Chondrocyte (in vitro differentiated cells): ENCODE data around the gene L3MBTL4. TPM values are rescaled to one million over a fixed set of nuclear protein-coding genes. Genes with fewer than 3 reads are reported as not detected.
A peak's percentile ranks its signal among the peaks of the same experiment; 100 is the strongest.

Experiments
- DNase-seq: peaks from one replicate; pipeline ENCODE4 v3.0.0; 2021; ENCODE audit warnings: mixed read lengths, low spot score
- H3K27ac Mint-ChIP-seq: one replicate; pipeline ENCODE4 v1.8.0; 2021; ENCODE audit warnings: mild to moderate bottlenecking, moderate library complexity, mixed read lengths; ENCODE audit not compliant: unreplicated experiment
- H3K27me3 Mint-ChIP-seq: 2 replicates; pipeline ENCODE4 v1.8.0; 2021; ENCODE audit warnings: low read depth, mixed read lengths
- H3K36me3 Mint-ChIP-seq: 2 replicates; pipeline ENCODE4 v1.8.0; 2021; ENCODE audit warnings: low read depth, mixed read lengths
- H3K4me1 Mint-ChIP-seq: 2 replicates; pipeline ENCODE4 v1.8.0; 2021; ENCODE audit warnings: low read depth, mild to moderate bottlenecking, mixed read lengths
- H3K4me3 Mint-ChIP-seq: one replicate; pipeline ENCODE4 v1.8.0; 2021; ENCODE audit warnings: mild to moderate bottlenecking, moderate library complexity, mixed read lengths; ENCODE audit not compliant: unreplicated experiment
- H3K9me3 Mint-ChIP-seq: 2 replicates; pipeline ENCODE4 v1.8.0; 2021; ENCODE audit warnings: low read depth, mixed read lengths
- microRNA-seq: library from miRNA; unstranded; fragments of <30 nt; microRNA quantifications from one replicate; pipeline ENCODE4 v1.2.0, GENCODE V29; 2020; ENCODE audit warnings: borderline number of aligned reads
- total RNA-seq: library from RNA; stranded (reverse); gene quantifications from 3 replicates; pipeline ENCODE4 v1.2.1, GENCODE V29; 2021
- TF ChIP-seq, protein P1 (sequence below): fragments of 200-600 bp; sonication (generic); IDR thresholded peaks from 2 replicates; pipeline ENCODE4 v1.5.0; 2021; ENCODE audit warnings: antibody characterized with exemption, mild to moderate bottlenecking, moderate library complexity

Gene L3MBTL4
- total RNA-seq, 1 donor from 2014 or later, result 1.0 TPM

DNA sequence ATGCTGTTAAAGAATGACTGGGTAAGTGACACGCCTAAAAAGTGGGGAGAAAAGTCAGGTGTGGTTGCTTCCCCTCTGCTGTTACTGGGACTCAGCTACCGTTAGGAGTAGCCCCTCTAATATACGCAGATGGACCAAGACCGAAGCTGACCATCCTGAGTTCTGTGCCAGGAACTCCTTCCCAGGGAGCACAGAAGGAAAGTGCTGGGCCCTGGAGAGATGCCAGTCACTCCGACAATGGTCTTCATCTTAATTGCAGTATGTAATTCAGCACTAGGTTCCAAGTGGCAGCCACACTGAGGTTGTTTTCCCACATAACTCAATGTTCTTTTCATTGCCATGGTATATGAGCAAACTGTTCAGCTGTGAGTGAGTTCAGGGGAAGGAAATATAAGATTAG lies 499.8 kb downstream of the L3MBTL4 start:
- no peak overlapping the region for H3K4me3 Mint-ChIP-seq
- DNase-seq, result no peak
- H3K27ac Mint-ChIP-seq, result no peak overlapping the region
- H3K9me3 Mint-ChIP-seq, result no peaks in the 10 kb centered on the region
- peaks cover 2% of the 10 kb centered on the region for H3K4me1 Mint-ChIP-seq
- H3K36me3 Mint-ChIP-seq, result peaks cover under 1% of the 10 kb centered on the region
- no peaks in the 10 kb centered on the region for H3K27me3 Mint-ChIP-seq
- TF ChIP-seq, protein P1, sequence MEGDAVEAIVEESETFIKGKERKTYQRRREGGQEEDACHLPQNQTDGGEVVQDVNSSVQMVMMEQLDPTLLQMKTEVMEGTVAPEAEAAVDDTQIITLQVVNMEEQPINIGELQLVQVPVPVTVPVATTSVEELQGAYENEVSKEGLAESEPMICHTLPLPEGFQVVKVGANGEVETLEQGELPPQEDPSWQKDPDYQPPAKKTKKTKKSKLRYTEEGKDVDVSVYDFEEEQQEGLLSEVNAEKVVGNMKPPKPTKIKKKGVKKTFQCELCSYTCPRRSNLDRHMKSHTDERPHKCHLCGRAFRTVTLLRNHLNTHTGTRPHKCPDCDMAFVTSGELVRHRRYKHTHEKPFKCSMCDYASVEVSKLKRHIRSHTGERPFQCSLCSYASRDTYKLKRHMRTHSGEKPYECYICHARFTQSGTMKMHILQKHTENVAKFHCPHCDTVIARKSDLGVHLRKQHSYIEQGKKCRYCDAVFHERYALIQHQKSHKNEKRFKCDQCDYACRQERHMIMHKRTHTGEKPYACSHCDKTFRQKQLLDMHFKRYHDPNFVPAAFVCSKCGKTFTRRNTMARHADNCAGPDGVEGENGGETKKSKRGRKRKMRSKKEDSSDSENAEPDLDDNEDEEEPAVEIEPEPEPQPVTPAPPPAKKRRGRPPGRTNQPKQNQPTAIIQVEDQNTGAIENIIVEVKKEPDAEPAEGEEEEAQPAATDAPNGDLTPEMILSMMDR, result no peak

DNA sequence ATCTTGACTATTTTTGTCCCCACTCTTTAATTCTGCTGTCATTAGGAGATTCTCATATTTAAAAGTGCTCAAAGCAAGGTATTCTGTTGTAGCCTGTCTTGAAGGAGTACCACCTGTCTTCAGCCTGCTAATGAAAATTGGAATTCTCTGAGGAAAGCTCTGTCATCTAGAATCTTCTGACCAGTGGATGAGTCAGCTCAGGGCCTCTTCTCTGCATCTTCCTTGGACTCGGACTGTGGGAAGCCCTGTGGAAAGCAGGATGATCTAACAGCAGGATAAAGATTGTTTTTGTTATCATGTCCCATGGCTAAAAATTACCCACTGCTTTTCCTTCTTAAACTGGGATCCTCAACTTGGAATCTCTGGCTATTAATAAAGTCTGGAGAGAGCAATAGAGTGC lies 500.7 kb downstream of the L3MBTL4 start:
- TF ChIP-seq, protein P1, result no peak
- no peaks in the 10 kb centered on the region for H3K27me3 Mint-ChIP-seq
- H3K9me3 Mint-ChIP-seq, result no peaks in the 10 kb centered on the region
- H3K4me3 Mint-ChIP-seq, result no peak overlapping the region
- no peak overlapping the region for H3K27ac Mint-ChIP-seq
- H3K36me3 Mint-ChIP-seq, result peaks cover 2% of the 10 kb centered on the region
- peaks cover 6% of the 10 kb centered on the region for H3K4me1 Mint-ChIP-seq
- no peak for DNase-seq

DNA sequence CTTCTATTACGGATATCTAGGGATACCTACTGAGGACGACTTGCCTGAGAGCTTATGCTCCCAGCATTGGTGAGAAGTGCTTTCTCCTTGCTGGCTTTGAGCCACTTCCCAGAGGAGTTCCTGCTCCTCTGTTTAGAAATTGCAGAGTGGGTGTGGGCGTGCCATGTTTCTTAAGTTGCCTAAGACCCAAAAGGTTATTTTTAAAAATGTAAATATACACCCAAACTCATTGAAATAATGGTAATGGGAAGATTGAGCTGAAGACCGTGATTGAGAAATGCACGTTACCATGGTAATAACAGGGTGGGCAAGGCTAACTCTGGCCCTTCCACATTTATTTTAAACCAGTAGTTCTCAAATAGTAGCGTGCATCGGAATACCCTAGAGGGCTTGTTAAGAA lies 502.1 kb downstream of the L3MBTL4 start:
- no peaks in the 10 kb centered on the region for H3K9me3 Mint-ChIP-seq
- no peak overlapping the region for H3K4me3 Mint-ChIP-seq
- TF ChIP-seq, protein P1, result no peak
- no peak for DNase-seq
- H3K27ac Mint-ChIP-seq, result no peak overlapping the region
- H3K4me1 Mint-ChIP-seq, result peaks cover 9% of the 10 kb centered on the region
- no peaks in the 10 kb centered on the region for H3K27me3 Mint-ChIP-seq
- peaks cover 2% of the 10 kb centered on the region for H3K36me3 Mint-ChIP-seq

DNA sequence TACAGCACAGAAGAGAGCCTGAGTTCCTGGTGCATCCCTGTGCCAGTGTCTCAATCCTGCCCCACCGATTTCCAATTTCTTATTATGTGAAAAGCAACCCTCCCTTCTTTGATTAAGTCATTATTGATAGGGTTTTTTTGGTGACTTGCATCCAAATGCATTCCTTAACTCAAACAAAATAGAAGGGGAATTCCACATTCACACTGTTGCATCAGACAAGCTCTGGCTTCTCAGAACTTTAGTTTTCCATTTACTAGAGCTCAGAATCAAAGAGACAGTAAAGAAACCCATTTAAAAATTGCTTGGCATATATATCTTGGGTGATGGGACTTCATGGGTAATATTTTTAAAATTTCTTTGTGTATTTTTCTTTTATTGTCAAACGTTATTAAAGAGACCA lies 505.6 kb downstream of the L3MBTL4 start:
- Mint-ChIP-seq H3K4me1 (peaks cover 9% of the 10 kb centered on the region), H3K4me3 (no peak overlapping the region), H3K27me3 (no peaks in the 10 kb centered on the region), H3K9me3 (no peaks in the 10 kb centered on the region), H3K27ac (peak overlapping the region; percentile 60), H3K36me3 (peaks cover 2% of the 10 kb centered on the region)
- DNase-seq, result no peak
- TF ChIP-seq, protein P1, result no peak

Small RNA genes lying within 50 kb of the gene (microRNA-seq; reads per million reads assigned to microRNA genes)
- gene MIR4317, result not detected
